ENCODE results near the gene PKNOX2. TPM values are rescaled to one million over a fixed set of nuclear protein-coding genes. Genes with fewer than 3 reads are reported as not detected.

The PKNOX2 gene
- polyA plus RNA-seq, 2 of the 4 experiments (the other 2 are of a cell fraction) = not detected

GRCh38 chr11:125445731-125446130 is 281.2 kb downstream of the PKNOX2 start:
- ATAC-seq (no peak), FAIRE-seq (no peak), DNase-seq (ENCODE audit: low read depth in 1 of 2, low spot score in 1 of 2) (no peak)
- no peak overlapping the region for H3K4me2 ChIP-seq
- H3K4me3 ChIP-seq = no peak overlapping the region
- ChIA-PET POLR2A (no interaction called here), CTCF (no interaction called here)
- WGBS (ENCODE audit: missing lambda C conversion rate) = 79% methylated on average over 11 of the region's 12 CpGs
- TF ChIP-seq CBX2 (IDR thresholded peaks at IDR 0.05; ENCODE audit: borderline replicate concordance, low read depth) (no peak), NR3C1 (IDR thresholded peaks at IDR 0.05) (no peak), KDM1A (IDR thresholded peaks at IDR 0.05; ENCODE audit: low read depth) (no peak), NFE2L2 (conservative IDR thresholded peaks at IDR 0.05; ENCODE audit: low read length) (no peak), HOXA7 (CRISPR knock-in tag; IDR thresholded peaks at IDR 0.05) (no peak), ESRRA (IDR thresholded peaks at IDR 0.05; ENCODE audit: borderline replicate concordance, low read length) (no peak), MAFK (IDR thresholded peaks at IDR 0.05; ENCODE audit: partially characterized antibody) (no peak), HOXB5 (CRISPR knock-in tag; IDR thresholded peaks at IDR 0.05) (no peak), ELK1 (IDR thresholded peaks at IDR 0.05; ENCODE audit: low read depth, low read length) (no peak), HEYL (CRISPR knock-in tag; IDR thresholded peaks at IDR 0.05) (no peak), RARB (CRISPR knock-in tag; IDR thresholded peaks at IDR 0.05) (no peak), PHF8 (IDR thresholded peaks at IDR 0.05; ENCODE audit: borderline replicate concordance, low read depth) (no peak), BCL3 (IDR thresholded peaks at IDR 0.05) (no peak), NPAS2 (CRISPR knock-in tag; IDR thresholded peaks at IDR 0.05; ENCODE audit: borderline replicate concordance) (no peak), JUNB (IDR thresholded peaks at IDR 0.05) (no peak), KDM5A (IDR thresholded peaks at IDR 0.05) (no peak)
- H3K9me3 ChIP-seq = no peaks in the 10 kb centered on the region
- no peaks in the 10 kb centered on the region for H3K4me1 ChIP-seq
- no peak overlapping the region for H3K27ac ChIP-seq

GRCh38 chr11:125446279-125446678 is 281.7 kb downstream of the PKNOX2 start:
- TF ChIP-seq CHD2 (IDR thresholded peaks at IDR 0.05; ENCODE audit: low read length, partially characterized antibody) (no peak), CTCF (IDR thresholded peaks at IDR 0.05) (no peak), NR3C1 (IDR thresholded peaks at IDR 0.05) (no peak), CBX8 (IDR thresholded peaks at IDR 0.05) (no peak), FOSB (CRISPR knock-in tag; IDR thresholded peaks at IDR 0.05) (no peak), FOSL2 (IDR thresholded peaks at IDR 0.05) (no peak), FOSL2 (CRISPR knock-in tag; IDR thresholded peaks at IDR 0.05) (no peak), RAD21 (conservative IDR thresholded peaks at IDR 0.05 in 1 of 2, IDR thresholded peaks at IDR 0.05 in 1 of 2) (no peak), RARB (CRISPR knock-in tag; IDR thresholded peaks at IDR 0.05) (no peak)
- CTCF ChIA-PET = no interaction called here

More at GRCh38 chr11:125446279-125446678, 281.7 kb downstream of the PKNOX2 start:
- no peak overlapping the region for H3K27ac ChIP-seq
- WGBS (ENCODE audit: missing lambda C conversion rate) = 56% methylated on average over 7 of the region's 7 CpGs
- no peaks in the 10 kb centered on the region for H3K4me1 ChIP-seq
- H3K4me3 ChIP-seq = no peak overlapping the region
- ATAC-seq (no peak), FAIRE-seq (no peak), DNase-seq (ENCODE audit: low read depth in 1 of 2, low spot score in 1 of 2) (no peak)
- no peak overlapping the region for H3K4me2 ChIP-seq
- H3K9me3 ChIP-seq = no peaks in the 10 kb centered on the region
- POLR2A ChIA-PET = no interaction called here

All from A549 (cell line).